AG04449 (cell line): ENCODE data around the gene NBEA.
"Not testable (repeated sequence)": the region's sequence is repeated elsewhere in the genome, so short reads cannot be mapped to it uniquely, and the experiment has no call there.

Experiments used
- CTCF ChIA-PET: fragments of 350-600 bp; formaldehyde crosslinking; extraction: SDS; loops from one replicate; lab custom pipeline; 2021; ENCODE audit warnings: antibody characterized with exemption; lab: Yijun Ruan, JAX
- POLR2A ChIA-PET: fragments of 400-600, 350-600 bp; formaldehyde crosslinking; extraction: SDS; loops from one replicate; lab custom pipeline; 2020; ENCODE audit warnings: antibody characterized with exemption, inconsistent platforms; lab: Yijun Ruan, JAX
- DNase-seq: peaks from one replicate; pipeline ENCODE4 v3.0.0-alpha.2; 2010; ENCODE audit warnings: low read depth, low spot score
- H3K4me3 ChIP-seq: 2 replicates; pipeline ENCODE4 v1.5.1; 2011; ENCODE audit warnings: low read depth, mild to moderate bottlenecking, control low read depth, low read length
- TF ChIP-seq, protein P1 (sequence below): IDR thresholded peaks from one replicate; pipeline ENCODE4 v1.5.1; 2011; ENCODE audit warnings: mild to moderate bottlenecking, moderate library complexity, low read length, control low read depth, inconsistent platforms; ENCODE audit not compliant: insufficient read depth; ENCODE audit errors: missing control alignments

Gene NBEA

DNA sequence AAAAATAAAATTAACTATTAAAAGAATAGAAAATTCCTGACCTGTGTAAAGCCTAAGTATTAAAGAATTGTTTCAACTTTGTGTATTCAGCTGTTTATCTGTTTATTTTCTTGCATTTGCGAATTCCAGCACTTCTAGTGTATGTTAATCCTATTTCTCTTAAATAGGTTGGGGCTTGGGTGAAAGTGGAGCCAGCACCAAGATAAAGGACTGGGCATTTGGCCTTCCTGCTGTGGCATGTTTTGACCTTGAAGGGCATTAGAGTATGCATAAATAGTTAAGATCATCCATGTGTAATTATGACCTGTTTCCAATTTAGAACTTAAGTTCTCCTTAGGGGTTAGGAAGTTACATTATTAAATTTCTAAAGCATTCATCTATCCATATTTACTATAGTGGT, 151.3 kb downstream of the NBEA start:
- DNase-seq: no peak
- ChIA-PET CTCF (no interaction called here), POLR2A (no interaction called here)
- no peak overlapping the region for H3K4me3 ChIP-seq
- TF ChIP-seq, protein P1, sequence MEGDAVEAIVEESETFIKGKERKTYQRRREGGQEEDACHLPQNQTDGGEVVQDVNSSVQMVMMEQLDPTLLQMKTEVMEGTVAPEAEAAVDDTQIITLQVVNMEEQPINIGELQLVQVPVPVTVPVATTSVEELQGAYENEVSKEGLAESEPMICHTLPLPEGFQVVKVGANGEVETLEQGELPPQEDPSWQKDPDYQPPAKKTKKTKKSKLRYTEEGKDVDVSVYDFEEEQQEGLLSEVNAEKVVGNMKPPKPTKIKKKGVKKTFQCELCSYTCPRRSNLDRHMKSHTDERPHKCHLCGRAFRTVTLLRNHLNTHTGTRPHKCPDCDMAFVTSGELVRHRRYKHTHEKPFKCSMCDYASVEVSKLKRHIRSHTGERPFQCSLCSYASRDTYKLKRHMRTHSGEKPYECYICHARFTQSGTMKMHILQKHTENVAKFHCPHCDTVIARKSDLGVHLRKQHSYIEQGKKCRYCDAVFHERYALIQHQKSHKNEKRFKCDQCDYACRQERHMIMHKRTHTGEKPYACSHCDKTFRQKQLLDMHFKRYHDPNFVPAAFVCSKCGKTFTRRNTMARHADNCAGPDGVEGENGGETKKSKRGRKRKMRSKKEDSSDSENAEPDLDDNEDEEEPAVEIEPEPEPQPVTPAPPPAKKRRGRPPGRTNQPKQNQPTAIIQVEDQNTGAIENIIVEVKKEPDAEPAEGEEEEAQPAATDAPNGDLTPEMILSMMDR: no peak

DNA sequence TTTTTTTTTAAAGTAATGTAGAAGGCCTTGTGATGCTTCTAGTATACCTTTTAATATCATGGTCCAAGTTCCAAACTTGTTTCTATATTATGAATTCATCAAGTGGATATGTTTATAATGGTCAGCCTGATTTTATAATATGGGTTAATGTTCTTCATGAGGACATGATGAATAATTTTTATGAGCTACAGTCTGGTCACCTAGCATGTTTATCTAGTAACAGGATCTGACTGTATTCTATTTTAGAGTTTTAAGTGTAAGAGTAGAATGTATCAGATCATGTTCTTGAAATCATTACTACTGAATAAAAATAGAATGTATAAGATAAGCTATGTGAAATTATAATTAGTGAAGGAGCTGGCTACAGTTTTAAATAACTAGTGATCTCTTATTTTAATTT, 164.7 kb downstream of the NBEA start:
- POLR2A ChIA-PET, CTCF ChIA-PET, DNase-seq, H3K4me3 ChIP-seq: not testable (repeated sequence)

DNA sequence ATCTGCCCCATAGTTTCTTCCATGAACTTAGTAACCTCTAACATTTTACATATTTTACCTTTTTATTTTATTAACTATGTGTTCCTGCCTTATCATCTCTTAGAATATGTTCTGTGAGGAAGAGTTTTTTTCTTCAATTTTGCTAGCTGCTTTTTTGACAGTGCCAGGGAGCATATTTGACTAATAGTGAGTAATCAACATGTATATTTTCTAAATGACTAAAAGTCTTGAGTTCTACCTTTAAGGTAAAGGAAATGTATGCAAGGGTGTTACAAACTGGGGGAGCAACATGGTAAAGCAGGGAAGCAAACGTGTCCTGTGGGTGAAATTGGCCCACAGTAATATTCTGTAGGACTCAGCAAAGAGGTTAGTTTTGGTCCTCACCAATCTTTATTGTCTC, 165.5 kb downstream of the NBEA start:
- ChIA-PET POLR2A (no interaction called here), CTCF (no interaction called here)
- no peak for DNase-seq
- TF ChIP-seq, protein P1: no peak
- H3K4me3 ChIP-seq: no peak overlapping the region

DNA sequence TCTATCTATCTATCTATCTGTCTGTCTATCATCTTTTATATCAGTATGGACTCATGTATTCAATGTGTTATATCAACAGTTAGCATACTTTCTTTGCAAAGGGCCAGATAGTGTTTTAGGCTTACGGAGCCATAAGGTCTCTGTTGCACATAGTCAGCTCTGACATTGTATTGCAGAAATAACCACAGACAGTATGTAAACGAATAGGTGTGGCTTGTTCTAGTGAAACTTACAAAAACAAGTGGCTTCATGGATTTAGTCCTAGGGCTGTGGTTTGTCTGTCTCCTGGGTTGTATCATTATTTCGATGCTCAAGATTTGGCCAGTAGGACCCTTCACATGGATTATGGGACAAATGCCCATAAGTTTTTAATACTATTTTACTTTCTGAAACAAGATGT, 171.5 kb downstream of the NBEA start:
- DNase-seq, POLR2A ChIA-PET, CTCF ChIA-PET, H3K4me3 ChIP-seq: not testable (repeated sequence)

DNA sequence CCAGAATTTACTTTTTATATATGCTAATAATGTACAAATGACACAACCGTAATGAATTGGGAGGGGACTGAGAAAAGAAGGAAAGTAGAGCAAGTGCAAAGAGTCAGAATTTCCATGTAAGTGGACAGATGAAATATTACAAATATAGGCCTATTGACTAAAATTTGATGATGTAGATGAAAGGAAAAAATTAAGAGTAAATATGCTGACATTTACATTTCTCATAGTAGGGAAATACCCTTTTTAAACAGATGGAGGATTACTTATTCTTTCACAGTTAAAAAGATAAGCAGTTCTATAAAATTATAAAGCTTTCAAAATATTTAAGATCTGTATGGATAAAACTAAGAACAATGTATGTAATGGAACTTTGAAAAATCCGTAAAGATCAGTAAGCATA, 185.4 kb downstream of the NBEA start:
- DNase-seq: no peak
- ChIA-PET POLR2A (no interaction called here), CTCF (no interaction called here)
- TF ChIP-seq, protein P1: no peak
- H3K4me3 ChIP-seq: no peak overlapping the region

DNA sequence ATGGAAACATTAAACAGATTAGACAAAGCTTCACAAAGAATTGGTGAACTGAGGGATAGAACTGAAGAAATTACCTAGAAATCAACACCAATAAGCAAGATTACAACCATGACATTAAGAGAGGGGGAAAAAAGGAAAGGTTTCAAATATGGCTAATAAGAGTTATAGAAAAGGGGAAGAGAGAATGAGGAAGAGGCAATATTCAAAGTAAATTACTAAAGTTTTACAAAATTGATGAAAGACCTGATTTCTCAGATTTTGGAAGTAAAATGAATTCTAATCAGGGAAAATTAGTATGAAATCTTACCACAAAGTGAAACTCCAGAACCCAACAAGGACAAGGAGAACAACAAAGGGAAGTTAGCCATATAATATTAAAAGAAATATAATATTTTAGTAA, 187.4 kb downstream of the NBEA start:
- POLR2A ChIA-PET: no interaction called here
- no peak for DNase-seq
- H3K4me3 ChIP-seq: no peak overlapping the region
- TF ChIP-seq, protein P1: no peak
- CTCF ChIA-PET: no interaction called here

DNA sequence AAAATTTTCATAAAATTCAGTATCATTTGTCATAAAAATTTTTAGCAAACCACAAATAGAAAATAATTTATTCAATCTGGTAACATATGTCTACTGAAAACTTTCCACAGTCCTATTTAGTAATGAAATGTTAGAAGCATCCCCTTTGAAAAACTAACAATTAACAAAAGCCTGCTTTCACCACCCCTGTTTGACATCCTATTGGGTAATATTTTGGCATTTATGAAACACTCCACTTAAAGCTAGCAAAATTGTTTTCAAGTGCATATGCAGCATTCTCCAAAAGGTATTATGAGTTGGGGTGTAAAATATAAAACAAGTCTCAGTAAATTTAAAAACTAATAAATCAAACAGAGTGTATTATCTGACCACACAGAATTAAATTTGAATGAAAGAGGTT, 189.4 kb downstream of the NBEA start:
- DNase-seq: no peak
- ChIA-PET CTCF (no interaction called here), POLR2A (no interaction called here)
- TF ChIP-seq, protein P1: no peak
- no peak overlapping the region for H3K4me3 ChIP-seq
